Body of pancreas (tissue), 4 donors: Measurements from ENCODE around the gene CBX4. TPM values are rescaled to one million over a fixed set of nuclear protein-coding genes. Genes with fewer than 3 reads are reported as not detected.

Experiments used
- ATAC-seq: fragments of 150-250 bp; one replicate; pipeline ENCODE4 v1.9.1; 2016
- DNase-seq, 4 donors: peaks; one replicate each; pipeline ENCODE4 v3.0.0-alpha.2; 2019
- H3K27ac ChIP-seq, 4 donors: fragments of 200-600 bp; sonication (generic); 1 replicate in 3 of 4; 2 replicates in 1 of 4; pipeline versions ENCODE4 v1.5.1 to v1.6.1; 2016 to 2019; ENCODE audit warnings: mild to moderate bottlenecking in 1 of 4, mixed read lengths in 1 of 4, moderate library complexity in 1 of 4
- H3K27me3 ChIP-seq, 2 donors: fragments of 200-600 bp; sonication (generic); one replicate each; pipeline ENCODE4 v1.6.0; 2016; ENCODE audit warnings: mild to moderate bottlenecking in 1 of 2
- H3K36me3 ChIP-seq, 2 donors: fragments of 200-600 bp; sonication (generic); replicated peaks in 1 of 2; 2 replicates each; pipeline ENCODE4 v1.5.1; 2016; ENCODE audit warnings: low read depth in 2 of 2; ENCODE audit not compliant: insufficient read depth in 1 of 2
- H3K4me1 ChIP-seq: fragments of 200-600 bp; sonication (generic); one replicate; pipeline ENCODE4 v1.6.0; 2016
- H3K4me3 ChIP-seq, 2 donors: fragments of 200-600 bp; sonication (generic); 1 replicate in 1 of 2; 2 replicates in 1 of 2; pipeline ENCODE4 v1.5.1; 2016 to 2019
- H3K9me3 ChIP-seq, 3 donors: fragments of 200-600 bp; sonication (generic); 1 replicate in 2 of 3; 2 replicates in 1 of 3; pipeline ENCODE4 v1.5.1; 2016
- POLR2A ChIP-seq, 3 donors: fragments of 450-650 bp; IDR thresholded peaks; one replicate each; pipeline ENCODE4 v1.6.1; 2016; ENCODE audit warnings: antibody characterized with exemption in 3 of 3, mild to moderate bottlenecking in 2 of 3
- WGBS, 2 donors: methylation state at CpG; one replicate each; pipeline ENCODE4 v1.1.5; 2017; 5-methylcytosine and 5-hydroxymethylcytosine counted together
- intact Hi-C: fragments of 100-400 bp; cut with DNase I; formaldehyde crosslinking; loops from one replicate; pipeline ENCODE4 v1.15.1; 2023
- total RNA-seq, 2 donors: library from RNA; depleted of rRNA; stranded (reverse); fragments of >200 nt; gene quantifications; one replicate each; pipeline ENCODE4 v1.1.0, GENCODE V29; 2016
- TF ChIP-seq, protein P1 (sequence below), 7 experiments: fragments of 450-650 bp in 4 of 7; fragments of 200-600 bp in 3 of 7; sonication (generic) in 3 of 7; IDR thresholded peaks; one replicate each; pipeline ENCODE4 v1.5.1; 2016 to 2019; ENCODE audit warnings: antibody characterized with exemption in 7 of 7

CBX4 gene
- total RNA-seq, 2 donors from 2014 or later: 15.6 to 17.8 TPM

DNA sequence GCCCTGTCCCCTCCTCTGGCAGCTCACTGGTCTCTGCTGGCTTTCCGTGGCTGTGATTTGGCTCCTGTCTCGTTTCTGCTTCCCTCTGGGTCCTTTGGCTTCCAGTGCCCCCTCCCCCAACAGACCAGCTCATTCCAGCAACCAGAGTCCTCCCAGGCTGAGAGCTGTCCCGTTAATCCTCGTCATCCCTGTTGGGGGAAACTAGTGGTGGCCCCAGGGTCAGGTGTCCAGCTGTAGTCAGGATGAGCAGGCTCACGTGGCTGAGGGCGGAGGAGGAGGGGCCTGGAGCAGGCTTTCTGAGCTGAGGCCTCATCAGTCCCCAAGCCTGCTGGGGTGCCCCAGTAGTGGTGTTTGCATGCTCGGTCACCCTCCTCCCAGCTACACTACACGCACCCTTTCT is 10.7 kb upstream of the CBX4 start:
- no peak overlapping the region for H3K27ac ChIP-seq
- DNase-seq: no peak
- intact Hi-C loops: loop anchor here (5.0 to 10.0 kb wide), 2 partner anchors 55 to 67 kb away; partner anchors contain the start of gene CBX8

DNA sequence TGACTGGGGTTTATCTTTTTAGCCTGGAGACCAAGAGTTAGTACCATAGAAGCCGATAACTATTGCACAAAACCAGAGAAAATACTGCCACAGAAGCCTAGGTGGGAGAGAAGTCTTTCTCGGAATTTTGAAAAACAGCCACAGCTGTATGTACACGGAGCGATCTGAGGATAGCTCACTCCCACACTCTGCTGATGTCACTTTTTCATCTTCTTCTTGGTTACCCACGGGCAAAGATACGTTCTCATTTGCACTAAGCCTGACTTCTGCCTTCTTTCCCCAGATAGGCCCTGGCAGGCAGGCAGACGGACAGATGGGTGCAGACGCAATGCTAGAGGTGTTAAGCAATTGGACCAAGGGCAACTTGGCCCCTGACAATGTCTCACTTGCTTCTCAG is 9.1 kb upstream of the CBX4 start:
- no peak for TF ChIP-seq POLR2A (IDR thresholded peaks at IDR 0.05)
- TF ChIP-seq, protein P1, sequence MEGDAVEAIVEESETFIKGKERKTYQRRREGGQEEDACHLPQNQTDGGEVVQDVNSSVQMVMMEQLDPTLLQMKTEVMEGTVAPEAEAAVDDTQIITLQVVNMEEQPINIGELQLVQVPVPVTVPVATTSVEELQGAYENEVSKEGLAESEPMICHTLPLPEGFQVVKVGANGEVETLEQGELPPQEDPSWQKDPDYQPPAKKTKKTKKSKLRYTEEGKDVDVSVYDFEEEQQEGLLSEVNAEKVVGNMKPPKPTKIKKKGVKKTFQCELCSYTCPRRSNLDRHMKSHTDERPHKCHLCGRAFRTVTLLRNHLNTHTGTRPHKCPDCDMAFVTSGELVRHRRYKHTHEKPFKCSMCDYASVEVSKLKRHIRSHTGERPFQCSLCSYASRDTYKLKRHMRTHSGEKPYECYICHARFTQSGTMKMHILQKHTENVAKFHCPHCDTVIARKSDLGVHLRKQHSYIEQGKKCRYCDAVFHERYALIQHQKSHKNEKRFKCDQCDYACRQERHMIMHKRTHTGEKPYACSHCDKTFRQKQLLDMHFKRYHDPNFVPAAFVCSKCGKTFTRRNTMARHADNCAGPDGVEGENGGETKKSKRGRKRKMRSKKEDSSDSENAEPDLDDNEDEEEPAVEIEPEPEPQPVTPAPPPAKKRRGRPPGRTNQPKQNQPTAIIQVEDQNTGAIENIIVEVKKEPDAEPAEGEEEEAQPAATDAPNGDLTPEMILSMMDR (IDR thresholded peaks at IDR 0.05): no peak
- intact Hi-C loops: loop anchor here (5.0 to 10.0 kb wide), 2 partner anchors 54 to 69 kb away; partner anchors contain the start of gene CBX8
- Histone ChIP-seq H3K4me3 (no peak overlapping the region), H3K4me1 (peaks cover 21% of the 10 kb centered on the region), H3K36me3 (no peaks in the 10 kb centered on the region), H3K9me3 (no peaks in the 10 kb centered on the region), H3K27me3 (peaks cover 0 to under 1% of the 10 kb centered on the region in 2 donors), H3K27ac (no peak overlapping the region)
- ATAC-seq (no peak), DNase-seq (no peak)
- 78 to 83% methylated on average over 7 to 8 of the region's 8 CpGs for WGBS, 2 donors

More for the DNA sequence above, 10.7 kb upstream of the CBX4 start:
- H3K9me3 ChIP-seq: no peaks in the 10 kb centered on the region
- 79 to 81% methylated on average over 8 of the region's 8 CpGs for WGBS, 2 donors
- H3K4me1 ChIP-seq: peaks cover 5% of the 10 kb centered on the region
- no peak for ATAC-seq
- no peaks in the 10 kb centered on the region for H3K27me3 ChIP-seq
- TF ChIP-seq, protein P1 (IDR thresholded peaks at IDR 0.05): no peak
- TF ChIP-seq POLR2A (IDR thresholded peaks at IDR 0.05): no peak
- no peaks in the 10 kb centered on the region for H3K36me3 ChIP-seq
- H3K4me3 ChIP-seq: no peak overlapping the region

DNA sequence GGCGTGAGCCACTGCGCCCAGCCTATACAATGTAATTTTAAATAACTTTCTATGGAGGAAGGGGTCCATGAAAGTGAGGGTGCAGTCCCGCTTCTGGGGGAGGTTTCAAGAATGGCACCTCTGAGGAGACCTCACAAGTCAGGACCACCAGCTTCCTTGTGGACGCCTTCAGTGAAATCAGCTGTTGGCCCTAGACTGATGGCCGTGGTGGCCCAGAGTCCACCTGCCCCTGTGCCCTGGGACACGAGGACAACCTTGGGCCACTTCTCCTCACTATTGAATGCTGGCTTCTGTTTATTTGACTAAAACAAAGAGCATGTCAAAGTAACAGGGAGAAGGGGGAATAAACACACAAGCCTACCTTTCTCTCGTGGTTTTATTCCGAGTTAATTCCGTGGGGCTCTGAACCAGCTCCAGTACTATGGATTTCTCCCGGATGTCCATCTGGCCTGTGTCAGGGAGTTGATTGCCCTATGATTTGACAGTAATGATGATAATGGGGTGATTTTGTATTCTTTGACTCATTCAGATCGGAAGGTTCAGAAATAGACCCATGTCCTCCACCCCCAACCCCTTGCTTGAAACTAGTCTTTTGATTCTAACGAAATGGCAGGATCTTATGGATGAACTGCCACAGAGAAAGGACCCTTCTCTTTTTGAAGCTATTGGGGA is 8.6 kb upstream of the CBX4 start:
- no peak for ATAC-seq
- H3K27ac ChIP-seq: no peak overlapping the region
- no peak overlapping the region for H3K4me3 ChIP-seq
- H3K4me1 ChIP-seq: peaks cover 27% of the 10 kb centered on the region
- TF ChIP-seq, protein P1 (IDR thresholded peaks at IDR 0.05): no peak
- TF ChIP-seq POLR2A (IDR thresholded peaks at IDR 0.05): no peak
- WGBS, 2 donors: 83 to 86% methylated on average over 12 of the region's 12 CpGs
- intact Hi-C loops: loop anchor here (5.0 to 10.0 kb wide), 2 partner anchors 53 to 69 kb away; partner anchors contain the start of gene CBX8
- DNase-seq: no peak
- no peaks in the 10 kb centered on the region for H3K9me3 ChIP-seq
- H3K36me3 ChIP-seq: no peaks in the 10 kb centered on the region
- H3K27me3 ChIP-seq: peaks cover 0 to 6% of the 10 kb centered on the region in 2 donors

DNA sequence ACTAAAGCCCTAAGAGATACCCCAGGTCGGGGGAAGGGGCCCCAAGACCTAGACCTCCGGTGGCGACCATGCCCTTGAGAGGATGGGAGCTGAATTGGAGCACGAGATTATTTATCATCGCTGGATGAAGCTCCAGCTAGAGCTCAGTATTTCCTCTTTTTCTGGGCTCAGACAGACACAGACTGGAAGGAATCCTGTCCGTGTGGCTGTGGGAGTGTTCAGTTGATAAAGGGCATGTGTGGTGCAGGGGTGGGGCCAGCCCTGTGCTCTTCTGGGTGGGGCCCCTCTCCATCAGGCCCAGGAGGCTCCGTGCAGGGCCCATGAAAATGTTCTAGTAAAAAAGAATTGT is 6.3 kb upstream of the CBX4 start:
- no peaks in the 10 kb centered on the region for H3K36me3 ChIP-seq
- H3K27ac ChIP-seq: peak overlapping the region in 3 of 4 donors; percentile 55 to 74 (median 61)
- H3K4me1 ChIP-seq: peaks cover 49% of the 10 kb centered on the region
- intact Hi-C loops: loop anchor here (5.0 to 10.0 kb wide), 2 partner anchors 51 to 72 kb away; partner anchors contain the start of gene CBX8
- ATAC-seq (no peak), DNase-seq (no peak)
- peaks cover 0 to 28% of the 10 kb centered on the region in 2 donors for H3K27me3 ChIP-seq
- H3K9me3 ChIP-seq: no peaks in the 10 kb centered on the region
- TF ChIP-seq, protein P1 (IDR thresholded peaks at IDR 0.05): no peak
- no peak for TF ChIP-seq POLR2A (IDR thresholded peaks at IDR 0.05)
- WGBS, 2 donors: 42 to 61% methylated on average over 7 of the region's 7 CpGs
- no peak overlapping the region for H3K4me3 ChIP-seq
